HG02884 (cell line): Measurements from ENCODE around the gene DUS3L.

ENCODE experiments used
- ATAC-seq: cut with Tn5 transposase; IDR thresholded peaks from one replicate; pipeline ENCODE4 v1.9.1; 2021; ENCODE audit warnings: mild to moderate bottlenecking, moderate library complexity; ENCODE audit not compliant: unreplicated experiment

DUS3L gene

GRCh38 chr19:5790559-5791520 lies at the start of gene DUS3L:
Gene DUS3L (minus strand): TSS chr19:5791163. CDS start chr19:5791141, 22 bp downstream.
- ATAC-seq, result peak; percentile 82

GRCh38 chr19:5839065-5840017 lies 48.4 kb upstream of the DUS3L start, which contains the start of gene FUT6:
Gene FUT6 (minus strand): TSS chr19:5839702. CDS start chr19:5832567, 7,135 bp downstream.
- ATAC-seq, result no peak

GRCh38 chr19:5838353-5839064 lies 47.5 kb upstream of the DUS3L start:
- no peak for ATAC-seq

GRCh38 chr19:5837761-5838352 lies 46.9 kb upstream of the DUS3L start:
- no peak for ATAC-seq

- ATAC-seq, result no peak
These were observed 41.7 kb upstream of the DUS3L start for GRCh38 chr19:5832527-5833216.

GRCh38 chr19:5832061-5832460 lies 41.1 kb upstream of the DUS3L start:
- no peak for ATAC-seq

GRCh38 chr19:5831159-5831558 lies 40.2 kb upstream of the DUS3L start:
- ATAC-seq, result no peak

GRCh38 chr19:5829567-5830310 lies 38.8 kb upstream of the DUS3L start:
- no peak for ATAC-seq

GRCh38 chr19:5828661-5829566 lies 38.0 kb upstream of the DUS3L start:
- no peak for ATAC-seq

- peak; percentile 57 for ATAC-seq
These were observed 37.1 kb upstream of the DUS3L start for GRCh38 chr19:5827891-5828660.

- no peak for ATAC-seq
These were observed 36.5 kb upstream of the DUS3L start for GRCh38 chr19:5827342-5827890.

- ATAC-seq, result no peak
These were observed 35.8 kb upstream of the DUS3L start for GRCh38 chr19:5826531-5827341.

GRCh38 chr19:5825178-5825577 lies 34.2 kb upstream of the DUS3L start:
- ATAC-seq, result no peak

- ATAC-seq, result no peak
These were observed 33.8 kb upstream of the DUS3L start for GRCh38 chr19:5824751-5825150.

- ATAC-seq, result no peak
These were observed 32.8 kb upstream of the DUS3L start for GRCh38 chr19:5823579-5824281.
